ENCODE measurements around the gene UTP3. TPM values are rescaled to one million over a fixed set of nuclear protein-coding genes. Genes with fewer than 3 reads are reported as not detected.

Gene UTP3
- total RNA-seq, 1 donor from 2014 or later: 29.4 TPM

DNA sequence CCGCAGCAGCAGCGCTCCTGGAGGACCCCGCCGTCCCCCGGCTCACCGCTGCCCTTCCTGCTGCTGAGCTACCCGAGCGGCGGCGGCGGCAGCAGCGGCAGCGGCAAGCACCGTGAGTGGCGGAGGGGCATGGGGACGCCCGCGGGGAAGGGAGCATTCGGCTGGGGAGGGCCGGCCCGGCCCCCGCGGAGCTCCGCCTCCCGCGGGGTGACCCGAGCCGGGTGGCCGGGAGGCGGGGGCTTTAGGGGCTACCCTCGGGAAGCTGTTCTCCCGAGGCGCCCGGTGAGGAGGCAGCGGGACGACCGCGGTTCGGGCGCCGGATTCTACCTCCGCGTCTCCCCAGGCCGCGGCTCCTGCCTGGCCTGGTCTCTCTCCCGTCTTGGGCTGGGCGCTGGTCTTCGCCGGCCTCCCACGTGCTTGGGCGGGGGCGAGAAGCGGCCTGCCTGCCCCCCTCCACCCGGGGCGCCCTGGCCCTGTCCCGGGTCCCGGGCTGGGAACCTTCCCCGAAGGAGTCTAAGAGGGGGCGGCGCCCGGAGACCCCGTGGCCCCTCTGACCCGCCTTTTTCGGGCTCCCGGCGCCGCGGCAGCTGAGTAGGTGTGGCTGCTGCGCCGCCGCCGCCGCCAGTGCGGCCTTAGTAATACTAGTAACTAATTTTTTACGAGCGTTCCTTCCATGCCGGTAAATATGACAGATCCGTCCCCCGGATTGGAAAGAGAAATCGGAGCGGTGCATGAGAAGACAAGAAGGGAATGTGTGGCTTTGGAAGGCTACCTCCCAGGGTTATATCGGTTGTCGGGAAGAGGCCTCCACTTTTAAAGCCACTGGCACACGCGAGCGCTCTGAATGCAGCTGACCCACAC, 17.1 kb downstream of the UTP3 start:
- H3K9me3 Mint-ChIP-seq (ENCODE audit: unreplicated experiment): no peaks in the 10 kb centered on the region
- peaks cover 25% of the 10 kb centered on the region for H3K4me1 Mint-ChIP-seq (ENCODE audit: unreplicated experiment)
- H3K4me3 Mint-ChIP-seq (ENCODE audit: unreplicated experiment): peak overlapping the region; percentile 80
- peak; percentile 88 for DNase-seq (ENCODE audit: extremely low spot score, unreplicated experiment)
- no peaks in the 10 kb centered on the region for H3K27me3 Mint-ChIP-seq (ENCODE audit: unreplicated experiment)
- no peaks in the 10 kb centered on the region for H3K36me3 Mint-ChIP-seq (ENCODE audit: unreplicated experiment)
- no peak for TF ChIP-seq CTCF (IDR thresholded peaks at IDR 0.05)
- H3K27ac Mint-ChIP-seq (ENCODE audit: unreplicated experiment): peak overlapping the region; percentile 86

DNA sequence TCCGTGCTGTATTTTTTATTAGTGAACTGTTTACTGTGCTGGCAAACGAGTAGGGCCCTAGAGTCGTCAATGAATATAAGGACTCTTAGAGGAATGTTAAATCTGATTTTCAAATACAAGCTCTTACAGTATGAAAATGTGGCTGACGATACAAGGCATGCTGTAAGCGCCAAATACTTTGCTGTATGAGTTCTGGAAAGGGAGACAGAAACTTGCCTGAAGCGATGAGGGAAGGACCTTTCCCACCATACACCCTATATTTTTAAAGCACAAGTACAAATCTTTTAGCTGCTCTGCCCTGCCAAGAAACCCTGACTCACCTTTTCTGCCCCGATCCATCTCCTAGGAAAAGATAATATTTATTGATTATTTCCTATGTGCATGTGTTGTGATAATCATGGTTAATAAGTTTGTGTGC, 17.7 kb downstream of the UTP3 start:
- DNase-seq (ENCODE audit: extremely low spot score, unreplicated experiment): no peak

GRCh38 chr4:70706516-70706915, 18.2 kb downstream of the UTP3 start:
- no peaks in the 10 kb centered on the region for H3K27me3 Mint-ChIP-seq (ENCODE audit: unreplicated experiment)
- H3K36me3 Mint-ChIP-seq (ENCODE audit: unreplicated experiment): no peaks in the 10 kb centered on the region
- H3K27ac Mint-ChIP-seq (ENCODE audit: unreplicated experiment): peak overlapping the region; percentile 86
- H3K9me3 Mint-ChIP-seq (ENCODE audit: unreplicated experiment): no peaks in the 10 kb centered on the region
- no peak for DNase-seq (ENCODE audit: extremely low spot score, unreplicated experiment)
- peaks cover 25% of the 10 kb centered on the region for H3K4me1 Mint-ChIP-seq (ENCODE audit: unreplicated experiment)
- TF ChIP-seq CTCF (IDR thresholded peaks at IDR 0.05): no peak
- peak overlapping the region; percentile 80 for H3K4me3 Mint-ChIP-seq (ENCODE audit: unreplicated experiment)

More for the DNA sequence above, 17.7 kb downstream of the UTP3 start:
- no peaks in the 10 kb centered on the region for H3K27me3 Mint-ChIP-seq (ENCODE audit: unreplicated experiment)
- H3K4me3 Mint-ChIP-seq (ENCODE audit: unreplicated experiment): peak overlapping the region; percentile 80
- H3K36me3 Mint-ChIP-seq (ENCODE audit: unreplicated experiment): no peaks in the 10 kb centered on the region
- peak overlapping the region; percentile 86 for H3K27ac Mint-ChIP-seq (ENCODE audit: unreplicated experiment)
- H3K9me3 Mint-ChIP-seq (ENCODE audit: unreplicated experiment): no peaks in the 10 kb centered on the region
- no peak for TF ChIP-seq CTCF (IDR thresholded peaks at IDR 0.05)
- peaks cover 25% of the 10 kb centered on the region for H3K4me1 Mint-ChIP-seq (ENCODE audit: unreplicated experiment)

DNA sequence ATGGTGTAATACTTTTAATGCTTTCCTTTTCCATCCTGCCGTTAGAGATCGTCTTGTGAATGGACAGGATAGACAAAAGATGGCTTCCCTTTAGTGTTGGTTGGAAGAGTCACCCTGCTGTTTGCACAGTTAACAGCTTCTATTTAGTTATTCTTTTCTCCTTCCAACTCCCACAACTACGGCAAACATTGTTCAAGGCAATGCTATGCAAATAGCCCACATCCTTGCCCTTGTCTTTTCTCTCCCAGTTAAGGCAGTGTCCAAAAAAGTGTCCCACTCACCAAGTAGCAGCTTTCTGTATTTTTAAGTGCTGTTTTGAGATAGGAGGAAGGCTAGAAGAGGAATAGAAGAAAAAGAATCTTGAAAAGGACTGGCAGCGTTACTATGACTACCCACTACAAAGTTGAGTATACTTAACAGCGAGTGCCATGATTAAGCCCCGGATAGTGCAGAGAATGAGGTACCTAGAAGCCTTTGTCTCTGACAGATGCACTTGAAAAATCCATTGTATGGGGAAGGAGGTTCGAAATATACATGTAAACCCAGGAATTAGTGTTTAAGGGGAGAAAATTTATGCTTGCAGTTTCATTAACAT, 21.4 kb downstream of the UTP3 start:
- no peak overlapping the region for H3K27ac Mint-ChIP-seq (ENCODE audit: unreplicated experiment)
- no peak overlapping the region for H3K4me3 Mint-ChIP-seq (ENCODE audit: unreplicated experiment)
- no peak for DNase-seq (ENCODE audit: extremely low spot score, unreplicated experiment)
- peaks cover 17% of the 10 kb centered on the region for H3K4me1 Mint-ChIP-seq (ENCODE audit: unreplicated experiment)
- TF ChIP-seq CTCF (IDR thresholded peaks at IDR 0.05): no peak
- no peaks in the 10 kb centered on the region for H3K27me3 Mint-ChIP-seq (ENCODE audit: unreplicated experiment)
- H3K36me3 Mint-ChIP-seq (ENCODE audit: unreplicated experiment): no peaks in the 10 kb centered on the region
- no peaks in the 10 kb centered on the region for H3K9me3 Mint-ChIP-seq (ENCODE audit: unreplicated experiment)

DNA sequence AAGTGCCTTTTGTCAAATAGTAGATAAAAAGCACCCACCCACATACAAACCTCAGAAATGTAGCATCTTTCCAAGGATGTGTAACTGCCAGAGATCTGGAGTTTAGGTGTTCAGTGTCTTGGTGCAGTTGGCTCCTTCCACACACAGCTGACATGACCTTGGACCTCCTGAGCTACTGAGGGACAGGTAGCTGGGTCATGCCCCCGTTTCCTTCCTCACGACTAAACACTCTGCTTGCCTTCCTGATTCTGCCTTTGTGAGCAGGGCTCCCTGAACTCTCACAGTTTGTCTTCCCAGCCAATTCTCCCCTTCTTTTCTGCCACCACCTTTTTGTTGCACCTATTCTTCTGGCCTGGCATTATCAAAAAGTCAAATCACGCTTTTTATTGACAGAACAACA, 23.3 kb downstream of the UTP3 start:
- DNase-seq (ENCODE audit: extremely low spot score, unreplicated experiment): no peak
- H3K27me3 Mint-ChIP-seq (ENCODE audit: unreplicated experiment): no peaks in the 10 kb centered on the region
- H3K4me1 Mint-ChIP-seq (ENCODE audit: unreplicated experiment): peaks cover 8% of the 10 kb centered on the region
- no peaks in the 10 kb centered on the region for H3K36me3 Mint-ChIP-seq (ENCODE audit: unreplicated experiment)
- H3K4me3 Mint-ChIP-seq (ENCODE audit: unreplicated experiment): no peak overlapping the region
- no peaks in the 10 kb centered on the region for H3K9me3 Mint-ChIP-seq (ENCODE audit: unreplicated experiment)
- no peak overlapping the region for H3K27ac Mint-ChIP-seq (ENCODE audit: unreplicated experiment)
- no peak for TF ChIP-seq CTCF (IDR thresholded peaks at IDR 0.05)
